ENCODE results near the gene SURF6. TPM values are rescaled to one million over a fixed set of nuclear protein-coding genes. Genes with fewer than 3 reads are reported as not detected.
"Not testable (repeated sequence)": the region's sequence is repeated elsewhere in the genome, so short reads cannot be mapped to it uniquely, and the experiment has no call there.

The SURF6 gene
- 18.3 and 20.6 TPM in 2 replicates for total RNA-seq (2014; rRNA removed; shearing (Covaris generic))
- polyA plus RNA-seq (2014; cell fraction: nucleus; rRNA removed) = 28.9 and 55.2 TPM in 2 replicates

DNA sequence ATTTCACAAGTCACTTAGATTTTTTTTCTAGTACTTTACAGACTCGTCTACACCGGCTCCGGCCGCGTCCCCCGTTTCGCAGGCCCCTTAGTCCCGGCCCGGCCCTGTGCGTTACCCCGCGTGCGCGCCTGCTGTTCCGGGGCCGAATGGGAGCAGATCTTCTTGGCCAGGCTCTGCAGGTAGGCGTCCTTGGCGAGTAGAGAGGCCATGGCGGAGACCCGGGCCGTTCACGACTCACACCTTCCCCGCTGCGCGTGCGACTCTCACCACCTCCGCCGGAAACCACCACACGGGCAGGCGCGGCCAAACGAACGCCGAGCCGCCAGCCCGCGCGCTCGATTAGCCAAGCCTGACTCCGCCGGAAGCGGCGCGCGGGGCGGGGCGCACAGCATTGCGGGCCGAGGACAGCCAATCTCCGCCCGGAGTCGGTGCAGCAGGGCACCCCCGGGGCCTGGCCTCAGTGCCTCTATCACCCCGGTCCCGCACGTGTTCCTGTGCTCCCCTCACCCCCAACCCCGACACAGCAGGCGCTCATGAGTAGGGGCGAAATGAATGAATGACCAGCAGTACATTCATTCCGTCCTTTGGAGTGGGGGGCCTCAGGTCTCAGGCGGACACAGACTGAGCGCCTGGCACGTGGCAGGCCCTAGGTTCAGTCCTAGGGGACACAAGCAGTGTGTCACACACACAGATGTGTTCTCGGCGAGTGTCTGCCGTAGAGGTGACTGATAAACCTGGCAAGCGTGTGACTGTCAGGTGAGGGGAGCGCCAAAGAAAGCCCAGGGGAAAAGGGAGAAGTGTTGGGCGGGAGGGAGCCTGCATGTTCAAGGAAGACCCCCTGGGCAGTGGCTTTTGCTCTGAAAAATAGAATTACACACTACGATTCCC is at the start of gene SURF6:
Gene SURF6, minus strand, starts transcription at position 265 of the 888 bp plus-strand sequence. Its CDS starts 56 bp downstream, at position 209.
- DNase-seq (ENCODE audit: extremely low read depth, low read depth) = peak; percentile 88

DNA sequence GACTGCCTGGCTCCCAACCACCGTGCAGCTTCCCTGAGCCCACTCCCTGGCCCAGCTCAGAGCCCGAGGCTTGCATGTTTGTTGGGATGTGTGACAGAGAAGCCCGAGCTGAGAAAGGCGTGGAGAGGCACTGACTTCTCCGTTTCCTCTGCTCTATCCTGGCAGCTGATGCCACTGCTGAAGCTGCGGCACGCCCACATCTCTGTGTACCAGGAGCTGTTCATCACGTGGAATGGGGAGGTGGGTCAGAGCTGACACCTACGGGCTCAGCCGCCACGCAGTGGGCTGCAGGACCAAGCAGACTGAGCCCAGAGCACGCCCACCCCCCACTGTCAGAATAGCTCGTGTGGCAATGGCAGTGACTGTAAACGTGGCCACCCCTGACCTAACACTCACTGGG is 49.5 kb upstream of the SURF6 start:
- DNase-seq (ENCODE audit: extremely low read depth, low read depth) = no peak

DNA sequence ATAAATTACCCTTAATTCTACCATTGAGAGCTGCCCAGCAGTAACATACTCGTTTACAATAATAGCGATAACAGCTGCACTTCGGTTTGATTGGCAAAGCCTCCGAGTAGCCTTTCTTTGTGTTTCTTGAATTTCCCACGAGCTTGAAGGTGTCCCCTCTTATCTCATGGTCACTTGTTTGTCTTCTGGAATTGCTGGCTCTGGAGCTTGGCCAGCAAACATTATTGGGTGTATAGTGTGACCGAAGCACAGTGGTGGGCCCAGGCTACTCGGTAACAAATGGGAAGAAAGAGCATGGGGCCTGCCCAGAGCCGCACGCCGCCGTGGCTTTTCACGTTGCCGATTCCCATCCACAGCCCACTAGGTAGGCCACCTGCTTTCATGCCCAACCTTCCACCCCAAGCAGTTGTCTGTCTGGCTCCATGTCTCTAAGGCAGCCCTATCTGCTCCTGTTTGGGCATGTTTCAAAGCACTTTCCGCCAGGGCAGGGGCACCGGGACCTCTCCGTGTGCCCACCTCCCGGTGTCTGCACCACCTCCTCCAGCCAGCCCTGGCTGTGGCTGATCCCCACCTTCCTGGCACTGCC is 48.8 kb upstream of the SURF6 start:
- DNase-seq (ENCODE audit: extremely low read depth, low read depth) = no peak

DNA sequence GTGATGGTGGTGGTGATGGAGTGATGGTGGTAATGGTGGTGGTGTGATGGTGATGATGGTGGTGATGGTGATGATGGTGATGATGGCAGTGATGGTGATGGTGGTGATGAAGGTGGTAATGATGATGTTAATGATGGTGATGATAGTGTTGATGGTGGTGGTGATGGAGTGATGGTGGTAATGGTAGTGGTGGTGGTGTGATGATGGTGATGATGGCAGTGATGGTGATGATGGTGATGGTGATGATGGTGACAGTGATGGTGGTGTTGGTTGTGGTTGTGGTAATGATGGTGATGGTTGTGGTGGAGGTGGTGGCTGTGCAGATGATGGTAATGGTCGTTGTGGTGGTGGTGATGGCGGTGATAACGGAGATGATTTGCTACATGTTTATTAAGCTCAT is 47.5 kb upstream of the SURF6 start:
- no peak for DNase-seq (ENCODE audit: extremely low read depth, low read depth)

DNA sequence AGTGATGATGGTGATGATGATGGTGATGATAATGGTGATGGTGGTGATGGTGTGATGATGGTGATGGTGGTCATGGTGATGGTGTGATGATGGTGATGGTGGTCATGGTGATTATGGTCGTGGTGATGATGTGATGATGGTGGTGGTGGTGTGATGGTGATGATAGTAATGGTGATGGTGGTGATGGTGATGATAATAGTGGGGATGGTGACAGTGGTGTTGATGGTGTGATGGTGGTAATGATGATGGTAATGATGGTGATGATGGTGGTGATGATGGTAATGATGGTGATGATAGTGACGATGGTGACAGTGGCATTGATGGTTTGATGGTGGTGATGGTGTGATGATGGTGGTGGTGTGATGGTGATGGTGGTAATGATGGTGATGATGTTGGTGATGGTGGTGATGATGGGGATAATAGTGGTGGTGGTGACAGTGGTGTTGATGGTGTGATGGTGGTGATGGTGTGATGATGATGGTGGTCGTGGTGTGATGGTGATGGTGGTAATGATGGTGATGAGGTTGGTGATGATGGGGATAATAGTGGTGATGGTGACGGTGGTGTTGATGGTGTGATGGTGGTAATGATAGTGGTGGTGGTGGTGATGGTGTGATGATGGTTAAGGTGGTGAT is 46.6 kb upstream of the SURF6 start:
- DNase-seq (ENCODE audit: extremely low read depth, low read depth) = no peak

DNA sequence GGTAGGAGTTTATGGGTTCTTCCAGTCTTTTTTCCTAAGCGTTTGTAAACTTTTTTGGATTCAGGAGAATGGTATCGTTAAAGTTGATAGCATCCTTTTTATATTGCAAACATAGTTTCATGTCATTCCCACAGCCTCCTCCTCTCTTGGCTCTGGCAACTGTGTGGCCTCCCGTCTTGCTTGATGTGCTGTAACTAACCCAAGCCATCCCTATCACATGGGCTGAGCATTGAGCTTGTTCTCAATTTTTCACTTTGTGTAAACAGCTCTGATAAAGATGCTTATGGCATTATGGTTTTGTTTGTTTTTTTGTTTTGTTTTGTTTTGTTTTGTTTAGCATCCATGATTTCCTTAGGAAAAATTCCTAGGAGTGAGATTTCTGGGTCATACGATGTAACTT is 44.7 kb upstream of the SURF6 start:
- DNase-seq (ENCODE audit: extremely low read depth, low read depth) = no peak

DNA sequence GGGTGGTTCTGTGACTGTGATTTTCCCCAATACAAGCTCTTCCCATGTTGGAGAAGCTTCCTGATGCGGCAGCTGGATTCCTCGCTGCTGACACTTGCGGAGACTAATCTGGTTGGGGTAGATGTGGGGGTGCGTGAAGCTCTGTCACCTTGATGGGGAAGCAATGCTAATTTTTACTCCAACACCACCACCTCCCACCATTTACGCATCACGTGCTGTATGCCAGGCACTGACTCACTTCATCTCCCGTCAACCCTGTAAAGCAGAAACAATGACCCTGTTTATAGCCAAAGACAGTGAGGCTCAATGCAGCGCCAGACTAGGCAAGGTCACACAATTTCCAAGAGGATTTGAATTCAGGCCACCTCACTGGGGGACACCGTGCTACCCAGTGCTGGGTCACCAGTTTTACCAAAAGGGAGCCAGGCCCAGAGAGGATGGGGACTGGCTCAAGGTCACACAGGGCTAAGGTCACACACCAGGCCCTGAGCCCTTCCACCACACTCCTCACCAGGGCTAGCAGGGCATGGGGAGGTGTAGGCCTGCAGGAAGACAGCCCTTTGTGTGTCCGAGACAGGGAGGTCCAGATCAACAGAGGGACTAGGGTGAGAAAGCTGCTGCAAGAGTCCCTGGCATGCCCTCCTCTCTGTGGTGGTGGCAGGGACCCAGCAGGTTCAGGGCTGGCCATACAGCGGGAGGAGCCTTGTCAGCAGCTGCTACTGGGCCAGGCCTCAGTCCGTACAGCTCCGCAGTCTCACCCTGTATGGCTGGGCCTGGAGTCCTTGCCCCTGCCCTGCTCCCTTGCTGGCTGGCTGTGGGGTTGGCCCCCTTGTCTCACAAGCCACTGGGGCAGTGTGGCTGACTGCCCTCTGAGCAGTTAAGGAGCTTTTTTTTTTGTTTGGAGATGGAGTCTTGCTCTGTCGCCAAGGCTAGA is 43.4 kb upstream of the SURF6 start:
- no peak for DNase-seq (ENCODE audit: extremely low read depth, low read depth)

DNA sequence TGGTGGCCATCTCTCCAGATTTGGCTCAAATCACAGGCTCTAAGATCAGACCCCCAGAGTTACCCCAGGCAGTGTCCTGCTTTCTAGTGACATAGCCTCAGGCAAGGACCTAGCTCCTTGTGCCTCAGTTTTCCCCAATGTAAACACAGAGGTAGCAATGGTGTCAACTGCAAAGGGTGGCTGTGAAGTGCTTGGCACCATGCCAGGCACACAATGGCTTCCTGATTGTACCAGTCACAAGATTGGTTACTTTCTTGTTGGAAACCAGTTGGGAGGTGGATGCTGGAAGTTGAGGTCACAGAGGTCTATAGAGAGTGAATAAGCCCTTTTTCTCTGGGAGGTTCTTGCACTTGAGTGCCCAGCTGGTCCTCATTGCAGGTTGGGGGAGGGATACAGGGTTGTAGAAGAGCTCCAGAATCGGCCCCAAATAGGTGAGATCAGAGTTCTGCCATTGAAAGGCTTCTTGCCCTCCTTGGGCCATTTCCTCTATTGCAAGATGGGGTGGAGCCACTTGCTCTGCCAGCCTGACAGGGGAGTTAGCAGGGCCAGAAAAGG is 42.5 kb upstream of the SURF6 start:
- DNase-seq (ENCODE audit: extremely low read depth, low read depth) = no peak

DNA sequence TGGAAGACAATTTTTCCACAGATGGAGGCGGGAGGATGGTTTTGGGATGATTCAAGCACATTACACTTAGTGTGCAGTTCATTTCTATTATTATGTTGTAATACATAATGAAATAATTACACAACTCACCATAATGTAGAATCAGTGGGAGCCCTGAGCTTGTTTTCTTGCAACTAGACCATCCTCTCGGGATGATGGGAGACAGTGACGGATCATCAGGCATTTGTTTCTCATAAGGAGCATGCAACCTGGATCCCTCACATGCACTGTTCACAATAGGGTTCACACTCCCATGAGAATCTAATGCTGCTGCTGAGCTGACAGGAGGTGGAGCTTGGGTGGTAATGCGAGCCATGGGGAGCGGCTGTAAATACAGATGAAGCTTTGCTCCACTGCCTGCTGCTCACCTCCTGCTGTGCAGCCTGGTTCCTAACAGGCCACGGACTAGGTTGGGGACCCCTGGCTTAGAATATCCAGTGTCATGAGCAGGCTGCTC is 41.8 kb upstream of the SURF6 start:
- DNase-seq (ENCODE audit: extremely low read depth, low read depth) = no peak

DNA sequence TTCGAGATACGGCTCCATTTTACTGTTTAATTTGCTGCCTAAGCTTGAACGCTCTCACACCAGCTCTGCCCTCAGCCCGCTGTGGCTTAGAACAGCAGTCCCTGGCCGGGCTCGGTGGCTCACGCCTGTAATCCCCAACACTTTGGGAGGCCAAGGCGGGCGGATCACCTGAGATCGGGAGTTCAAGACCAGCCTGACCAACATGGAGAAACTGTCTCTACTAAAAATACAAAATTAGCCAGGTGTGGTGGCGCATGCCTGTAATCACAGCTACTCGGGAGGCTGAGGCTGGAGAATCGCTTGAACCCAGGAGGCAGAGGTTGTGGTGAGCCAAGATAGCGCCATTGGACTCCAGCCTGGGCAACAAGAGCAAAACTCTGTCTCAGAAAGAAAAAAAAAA is 41.3 kb upstream of the SURF6 start:
- not testable (repeated sequence) for DNase-seq (ENCODE audit: extremely low read depth, low read depth)

DNA sequence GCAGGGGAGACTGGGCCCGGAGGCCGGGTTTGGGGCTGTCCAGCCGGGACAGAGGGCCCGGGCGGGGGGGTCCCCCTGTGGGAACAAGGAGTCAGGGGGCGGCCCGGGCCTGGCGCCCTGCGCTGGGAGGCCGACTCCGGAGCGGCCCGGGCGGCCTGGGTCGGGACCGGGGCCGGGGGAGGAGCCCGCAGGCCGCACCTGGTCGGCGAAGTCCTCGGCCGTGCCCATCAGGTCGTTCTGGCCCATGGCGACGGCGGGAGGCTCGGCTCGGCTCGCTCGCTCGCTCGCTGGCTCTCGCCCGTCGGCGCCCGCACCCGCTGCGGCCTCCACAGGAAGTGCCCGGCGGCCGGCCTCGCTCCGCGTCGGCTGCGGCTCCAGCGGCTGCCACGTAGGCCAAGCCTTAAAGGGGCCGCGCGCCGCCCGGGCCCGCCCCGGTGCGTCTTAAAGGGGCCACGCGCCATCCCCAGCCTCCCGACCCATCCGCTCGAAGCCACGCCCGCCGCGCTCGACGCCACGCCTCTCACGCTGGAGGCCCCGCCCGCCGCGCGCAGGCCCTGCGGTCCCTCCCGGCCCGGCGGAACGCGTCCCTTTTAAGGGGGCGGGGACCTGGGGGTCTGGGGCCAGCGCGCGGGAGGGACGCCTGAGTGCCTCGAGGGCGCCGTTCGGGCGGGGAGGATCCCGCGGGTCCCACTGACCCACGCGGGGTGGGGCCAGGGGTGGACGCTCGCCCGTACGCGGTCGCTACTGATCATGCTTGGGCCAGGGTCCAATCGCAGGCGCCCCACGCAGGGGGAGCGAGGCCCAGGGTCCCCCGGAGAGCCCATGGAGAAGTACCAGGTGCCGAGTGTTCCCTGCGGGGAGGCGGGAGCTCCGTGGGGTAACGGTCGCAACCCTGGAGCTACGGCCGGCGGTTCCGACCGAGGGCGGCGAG is 40.0 kb upstream of the SURF6 start, which contains the start of the genes STKLD1 and SURF4:
Gene STKLD1, plus strand, starts transcription at position 643 of the 931 bp plus-strand sequence. Its CDS starts 108 bp downstream, at position 751.
Gene SURF4, minus strand, starts transcription at position 337 of the 931 bp plus-strand sequence. Its CDS starts 91 bp downstream, at position 246.
- peak; percentile 94 for DNase-seq (ENCODE audit: extremely low read depth, low read depth)

DNA sequence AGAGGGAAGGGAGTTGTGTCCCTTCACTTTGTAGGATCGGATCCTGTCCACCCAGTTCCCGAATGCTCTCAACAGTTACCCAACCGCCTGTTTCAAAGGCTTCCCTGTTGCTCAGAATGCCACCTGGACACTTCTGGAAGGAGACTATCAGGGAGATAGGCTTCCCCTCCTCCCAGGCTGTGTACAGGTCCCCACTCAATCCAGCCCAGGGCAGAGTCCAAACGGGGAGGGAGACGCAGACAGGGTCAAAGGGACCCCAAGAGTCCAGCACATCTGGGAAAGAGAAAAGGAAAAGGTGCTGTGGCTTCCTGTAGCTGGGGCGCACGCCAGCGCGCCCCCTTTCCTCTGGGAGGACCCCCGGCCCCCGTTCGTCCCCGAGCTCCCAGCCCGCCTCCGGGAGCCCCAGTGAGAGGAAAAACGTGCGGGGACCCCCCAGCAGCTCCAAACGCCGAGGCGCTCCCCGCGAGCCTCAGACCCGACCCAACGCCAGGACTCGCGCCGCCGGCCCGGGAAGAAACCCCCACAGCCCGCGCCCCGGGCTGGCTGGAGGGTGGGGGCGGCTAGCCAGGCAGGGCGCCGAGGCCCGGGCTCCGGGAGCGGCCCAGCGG is 39.2 kb upstream of the SURF6 start:
- no peak for DNase-seq (ENCODE audit: extremely low read depth, low read depth)

DNA sequence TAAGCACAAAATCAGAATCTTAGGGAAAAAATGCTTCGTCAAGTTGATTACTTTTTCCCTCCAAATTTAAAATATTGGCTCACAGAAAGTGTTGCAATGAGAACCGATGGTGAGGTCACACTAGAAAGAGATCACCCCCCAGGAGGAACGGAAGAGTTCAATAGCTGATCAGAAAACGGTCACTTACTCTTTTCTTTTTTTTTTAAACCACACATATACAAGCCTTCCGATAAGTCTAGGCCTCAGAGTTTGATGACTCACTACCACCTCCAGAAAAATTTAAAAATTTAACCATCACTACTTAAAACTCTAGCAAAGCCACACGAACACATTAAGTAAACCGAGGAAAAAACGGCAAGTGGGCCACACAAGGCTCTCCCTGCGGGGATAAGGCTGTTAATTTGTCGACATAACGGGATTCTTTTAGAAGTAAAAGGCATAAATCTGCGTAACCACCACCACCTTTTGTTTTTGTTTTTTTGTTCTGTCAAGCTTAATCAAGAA is 38.7 kb upstream of the SURF6 start:
- DNase-seq (ENCODE audit: extremely low read depth, low read depth) = no peak

DNA sequence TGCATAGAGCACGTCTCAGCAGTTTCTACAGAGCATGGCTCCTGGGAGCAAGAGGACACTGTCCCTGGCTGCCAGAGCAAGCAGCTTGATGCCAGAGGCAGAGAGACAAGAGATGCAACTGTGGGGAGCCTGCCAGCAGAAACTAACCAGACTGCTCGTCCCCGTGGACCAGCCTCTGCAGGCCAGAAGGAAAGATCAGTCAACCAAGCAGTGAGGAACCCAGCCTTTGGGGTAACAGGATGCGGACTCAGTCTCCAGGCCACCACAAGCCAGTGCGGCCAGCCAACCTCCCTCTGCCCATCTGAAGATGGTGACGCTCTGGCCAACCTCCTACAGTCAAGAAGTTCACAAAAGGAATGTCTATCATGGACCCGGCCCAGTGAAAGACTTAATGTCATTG is 36.2 kb upstream of the SURF6 start:
- no peak for DNase-seq (ENCODE audit: extremely low read depth, low read depth)

DNA sequence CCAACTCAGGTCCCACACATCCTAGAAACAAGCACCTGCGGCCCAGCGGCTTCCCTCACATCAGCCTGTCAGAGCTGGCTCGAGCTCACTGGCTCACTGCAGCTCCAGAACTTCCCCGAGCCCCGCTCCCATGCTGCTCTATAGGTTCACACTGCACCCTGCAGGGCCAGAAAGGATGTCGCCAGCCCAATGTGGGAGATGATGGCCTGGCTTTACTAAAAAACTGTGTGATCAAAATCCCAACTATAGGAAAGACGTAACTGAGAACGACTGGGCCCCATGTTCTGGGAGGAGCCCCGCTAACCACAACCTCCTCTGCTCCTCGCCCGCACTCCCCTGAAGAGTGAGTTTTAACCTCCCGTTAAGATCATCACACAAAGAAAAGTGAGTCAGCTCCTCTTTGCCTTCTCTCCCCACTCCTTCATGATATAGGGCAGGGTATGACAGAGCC is 35.3 kb upstream of the SURF6 start:
- no peak for DNase-seq (ENCODE audit: extremely low read depth, low read depth)

DNA sequence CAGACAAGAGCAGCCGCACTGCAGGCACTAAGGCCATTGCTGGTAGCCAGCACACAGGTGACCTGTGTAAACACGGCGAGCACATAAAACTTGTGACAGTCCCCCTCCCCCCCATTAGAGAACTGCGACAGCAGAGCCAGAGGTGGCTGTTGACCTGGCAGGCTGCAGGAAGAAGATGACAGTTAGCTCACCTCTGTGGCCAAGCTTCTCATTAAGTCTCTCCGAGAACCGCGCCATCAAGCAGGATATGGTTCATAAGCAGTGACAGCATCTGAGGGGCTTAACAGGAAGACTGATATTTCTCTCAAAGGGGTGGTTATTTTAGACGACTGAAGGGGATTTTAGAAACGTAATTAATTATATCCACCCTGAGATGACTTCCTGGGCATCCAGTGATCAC is 34.7 kb upstream of the SURF6 start:
- DNase-seq (ENCODE audit: extremely low read depth, low read depth) = no peak

DNA sequence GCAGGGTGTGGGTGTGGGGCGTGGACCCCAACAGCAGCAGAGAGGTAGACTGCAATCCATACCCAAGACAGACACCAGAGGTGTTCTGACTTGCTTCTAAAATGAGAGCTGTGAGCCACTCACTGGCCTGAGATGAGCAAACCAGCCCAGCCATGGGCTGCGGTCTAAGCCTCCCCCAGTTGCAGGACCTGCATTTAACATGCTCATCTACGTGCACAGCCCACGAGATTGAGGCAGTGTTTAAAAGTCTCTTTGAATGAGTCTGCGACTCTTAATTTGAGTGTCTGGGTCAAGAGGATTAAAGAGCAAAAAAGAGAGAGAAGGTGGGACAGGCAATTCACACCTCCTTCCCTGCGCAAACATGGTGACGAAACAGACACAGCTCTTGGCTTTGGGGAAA is 33.9 kb upstream of the SURF6 start:
- no peak for DNase-seq (ENCODE audit: extremely low read depth, low read depth)

DNA sequence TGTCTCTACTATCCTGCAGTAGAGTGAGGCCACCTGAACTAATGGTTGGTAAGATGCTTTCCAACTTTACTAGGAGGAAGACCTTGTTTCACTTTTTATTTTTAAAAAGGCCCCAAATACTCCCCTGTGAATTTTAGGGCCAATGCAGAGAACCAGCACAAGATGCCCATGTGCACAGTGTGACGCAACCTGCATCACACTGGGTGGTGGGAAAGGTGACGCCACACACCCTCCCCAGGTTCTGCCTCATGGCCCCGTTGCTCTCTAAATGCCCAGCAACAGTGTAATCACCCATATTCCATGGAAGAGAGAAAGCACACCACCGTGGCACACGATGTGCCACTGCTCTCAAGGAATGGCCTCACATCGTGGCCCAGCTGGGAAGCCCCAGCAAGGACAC is 33.4 kb upstream of the SURF6 start:
- DNase-seq (ENCODE audit: extremely low read depth, low read depth) = no peak
